ENCODE measurements around the gene NCKIPSD.
A peak's percentile ranks its signal among the peaks of the same experiment; 100 is the strongest.

The NCKIPSD gene

DNA sequence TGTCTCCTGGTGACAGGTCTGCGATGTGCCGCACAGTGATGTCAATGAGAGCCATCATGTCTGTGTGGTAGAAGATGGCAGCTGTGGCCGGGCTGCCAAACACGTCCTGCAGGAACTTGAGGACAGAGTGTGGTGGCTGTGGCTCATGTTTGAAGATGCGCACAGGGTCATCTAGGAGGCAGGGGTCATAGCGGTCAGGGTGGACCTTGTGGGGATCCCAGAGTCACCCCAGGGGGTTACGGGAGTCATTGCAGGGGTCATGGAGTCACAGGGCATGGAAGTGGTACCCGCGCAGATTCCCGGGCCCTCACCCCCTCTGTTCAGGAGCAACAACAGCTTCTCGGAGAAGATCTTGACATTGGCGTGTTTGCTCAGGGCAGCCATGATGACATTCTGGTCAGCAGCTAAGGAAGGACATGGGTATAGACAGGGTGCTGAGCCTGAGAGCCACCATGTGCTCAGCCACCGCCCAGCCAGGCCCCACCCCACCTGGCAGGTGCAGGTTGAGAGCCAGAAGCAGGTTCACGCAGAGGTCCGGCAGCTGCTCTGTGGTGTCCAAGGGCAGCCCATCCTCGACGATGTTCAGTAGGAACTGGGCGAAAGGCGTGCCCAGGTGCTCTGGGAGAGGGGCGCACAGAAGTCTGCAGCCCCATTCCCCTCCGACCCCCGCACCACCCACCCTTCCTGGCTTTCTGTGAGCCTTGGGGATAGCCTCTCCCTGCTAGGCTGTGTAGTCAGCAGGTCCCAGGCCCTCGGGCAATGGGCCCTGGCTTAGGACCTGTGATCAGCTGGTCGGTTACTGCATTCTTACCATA is 6.9 kb downstream of the NCKIPSD start:
- no peak for DNase-seq (ENCODE audit: low spot score)

DNA sequence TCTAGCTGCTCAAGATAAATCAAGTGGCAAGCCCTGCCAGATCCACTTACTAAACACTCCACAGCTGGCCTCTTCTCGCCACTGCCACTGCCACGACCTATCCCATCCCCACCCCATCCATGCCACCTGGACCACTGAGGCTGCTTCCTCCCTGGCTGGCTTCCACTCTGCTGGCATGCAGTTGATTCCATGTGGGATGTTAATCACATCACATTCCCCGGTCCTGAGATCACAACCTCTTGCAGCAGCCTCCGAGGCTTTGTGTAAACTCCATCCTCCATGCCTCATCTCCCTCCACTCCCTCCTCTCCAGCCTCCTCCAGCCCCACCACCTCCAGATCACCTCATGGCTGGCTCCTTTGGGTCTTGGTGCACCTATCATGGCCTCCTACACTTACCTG is 7.7 kb downstream of the NCKIPSD start:
- DNase-seq (ENCODE audit: low spot score): peak; percentile 37

DNA sequence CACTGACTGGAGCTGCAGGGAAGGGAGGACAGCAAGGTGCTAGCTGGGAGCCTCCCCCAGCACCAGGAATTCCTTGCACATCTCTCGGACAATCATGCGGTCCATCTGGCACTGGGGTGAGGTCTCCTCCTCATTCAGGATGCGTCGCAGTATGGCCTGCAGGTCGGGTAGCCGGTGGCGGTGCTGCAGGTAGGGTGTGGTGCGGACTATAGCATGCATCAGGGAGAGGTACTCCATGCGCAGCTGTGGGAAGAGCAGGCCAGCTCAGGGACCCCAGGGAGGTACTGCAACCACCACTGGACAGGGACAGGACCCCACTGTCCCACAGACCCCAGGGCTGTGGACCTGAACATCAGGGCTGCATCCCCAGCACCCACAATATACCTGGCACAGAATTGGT is 11.2 kb downstream of the NCKIPSD start:
- DNase-seq (ENCODE audit: low spot score): no peak

DNA sequence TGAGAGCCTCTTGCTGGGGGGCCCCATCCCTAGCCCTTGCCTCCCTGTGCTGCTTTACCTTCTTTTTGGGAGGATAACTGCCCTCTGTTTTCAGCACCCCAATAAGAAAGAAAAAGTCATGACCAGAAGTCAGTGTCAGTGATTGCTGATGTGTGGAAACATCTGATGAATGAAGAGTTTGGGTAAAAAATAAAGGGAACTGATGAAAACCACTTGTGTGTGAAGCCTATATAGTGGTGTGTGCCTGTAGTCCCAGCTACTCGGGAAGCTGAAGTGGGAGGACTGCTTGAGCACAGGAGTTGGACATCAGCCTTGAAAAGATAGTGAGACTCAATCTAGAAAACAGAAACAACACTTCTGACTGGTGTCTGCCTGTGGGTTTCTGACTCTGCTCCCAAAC is 13.2 kb downstream of the NCKIPSD start:
- no peak for DNase-seq (ENCODE audit: low spot score)

DNA sequence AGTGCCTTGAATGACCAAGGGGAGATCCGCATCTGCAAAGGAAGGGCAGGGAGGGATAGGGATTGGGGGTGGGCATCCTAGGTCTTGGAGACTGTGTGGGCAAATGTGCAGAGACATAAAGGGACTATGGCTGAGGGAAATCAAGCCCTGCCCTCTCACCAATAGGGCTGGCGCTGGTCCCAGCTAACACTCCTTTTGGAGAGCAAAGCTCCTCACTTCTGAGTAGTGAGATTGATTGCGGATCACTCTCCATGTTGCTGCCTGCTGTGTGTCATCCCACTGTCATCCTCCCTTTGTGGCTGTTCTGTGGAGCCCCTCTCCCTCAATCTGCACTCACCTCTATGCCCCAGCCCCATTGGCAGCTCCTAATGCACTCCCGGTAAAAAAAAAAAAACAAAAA is 20.8 kb downstream of the NCKIPSD start:
- no peak for DNase-seq (ENCODE audit: low spot score)

DNA sequence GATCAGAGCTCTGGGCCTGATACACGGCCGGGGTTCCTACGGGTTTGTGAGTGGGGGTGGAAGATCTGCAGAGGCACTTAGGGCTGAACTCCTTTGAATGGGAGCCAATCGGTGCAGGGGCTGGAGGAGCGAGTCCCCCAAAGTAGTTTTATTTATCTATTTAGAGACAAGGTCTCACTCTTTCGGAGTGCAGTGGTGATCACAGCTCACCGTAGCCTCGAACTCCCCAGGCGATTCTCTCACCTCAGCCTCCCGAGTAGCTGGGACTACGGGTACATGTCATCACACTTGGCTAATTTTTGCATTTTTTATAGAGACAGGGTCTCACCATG is 21.4 kb downstream of the NCKIPSD start:
- DNase-seq (ENCODE audit: low spot score): no peak

DNA sequence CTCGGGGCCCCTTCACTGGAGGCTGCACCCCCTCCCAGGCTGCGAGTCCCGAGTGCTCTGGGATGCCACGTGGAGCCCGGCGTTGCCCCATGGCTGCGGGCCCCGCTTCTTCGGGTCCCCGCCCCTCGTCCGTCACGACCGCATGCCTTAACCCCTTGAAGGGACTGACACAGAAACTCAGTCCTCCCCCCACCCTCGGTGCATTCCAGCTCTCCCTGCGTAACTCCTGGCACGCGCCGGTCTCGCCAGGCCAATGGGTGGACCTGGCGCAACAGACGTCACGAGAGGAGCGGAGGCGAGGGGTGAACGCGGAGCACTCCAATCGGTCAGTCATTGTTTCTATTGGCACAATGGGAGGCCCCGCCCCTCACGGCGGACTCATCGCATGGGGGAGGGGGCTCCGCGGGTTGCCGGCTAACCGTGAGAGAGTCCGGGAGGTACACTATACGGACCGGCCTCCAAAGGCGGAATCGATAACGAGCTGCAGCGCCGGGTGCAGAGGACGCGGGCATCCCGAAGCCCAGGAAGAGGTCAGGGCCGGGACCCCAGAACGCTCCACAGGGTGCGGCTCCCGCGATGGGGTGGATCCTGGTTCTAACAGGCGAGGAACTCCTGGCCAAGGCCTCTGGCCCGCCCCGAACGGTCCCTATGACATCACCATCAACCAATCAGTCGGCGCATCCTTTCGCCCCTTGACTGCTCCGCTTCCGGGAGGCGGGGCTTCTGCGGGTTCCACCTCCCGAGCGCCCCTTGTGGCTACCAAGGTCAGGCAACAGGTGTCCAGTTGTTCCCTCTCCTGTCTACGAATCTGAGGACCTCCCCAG is 22.0 kb downstream of the NCKIPSD start:
- peak; percentile 99 for DNase-seq (ENCODE audit: low spot score)

DNA sequence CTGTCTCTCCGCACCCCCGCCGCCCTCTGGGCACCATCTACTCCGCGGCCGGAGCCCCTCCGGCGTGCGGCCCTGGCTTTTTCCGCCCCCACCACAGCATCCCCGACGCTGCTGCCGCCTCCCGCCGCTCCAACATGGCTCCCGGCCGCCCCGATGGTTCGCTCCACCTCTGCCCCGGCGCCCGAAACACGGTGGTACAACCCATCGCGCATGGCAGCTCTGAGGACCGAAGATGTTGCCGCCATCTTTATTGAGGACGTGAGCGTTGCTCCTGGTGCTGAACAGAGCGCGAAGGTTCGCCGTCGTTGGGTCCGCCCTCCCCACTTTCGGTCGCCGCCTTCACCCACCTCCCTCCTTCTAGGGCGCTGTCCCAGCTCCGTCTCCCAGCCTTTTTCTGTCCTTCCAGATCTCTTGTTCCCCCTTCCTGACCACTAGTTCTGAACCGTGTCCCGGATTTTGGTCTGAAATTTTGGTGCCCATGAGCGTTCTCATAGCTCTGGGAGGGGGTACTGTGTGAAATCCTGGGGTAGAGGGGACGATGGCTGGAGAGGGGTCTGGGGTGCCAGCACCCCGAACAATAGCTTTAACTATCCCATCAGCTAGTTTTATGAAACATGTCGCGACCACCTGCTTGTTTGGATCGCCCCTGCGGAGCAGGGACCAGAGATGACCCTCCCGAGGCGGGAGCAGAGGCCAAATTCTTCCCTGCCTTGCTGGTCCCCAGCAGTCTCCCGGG is 22.8 kb downstream of the NCKIPSD start, which contains the start of gene CELSR3:
Gene CELSR3 (minus strand): TSS at position 134 of the 736 bp plus-strand sequence. CDS start 252 bp downstream, outside the sequence.
- peak; percentile 88 for DNase-seq (ENCODE audit: low spot score)

DNA sequence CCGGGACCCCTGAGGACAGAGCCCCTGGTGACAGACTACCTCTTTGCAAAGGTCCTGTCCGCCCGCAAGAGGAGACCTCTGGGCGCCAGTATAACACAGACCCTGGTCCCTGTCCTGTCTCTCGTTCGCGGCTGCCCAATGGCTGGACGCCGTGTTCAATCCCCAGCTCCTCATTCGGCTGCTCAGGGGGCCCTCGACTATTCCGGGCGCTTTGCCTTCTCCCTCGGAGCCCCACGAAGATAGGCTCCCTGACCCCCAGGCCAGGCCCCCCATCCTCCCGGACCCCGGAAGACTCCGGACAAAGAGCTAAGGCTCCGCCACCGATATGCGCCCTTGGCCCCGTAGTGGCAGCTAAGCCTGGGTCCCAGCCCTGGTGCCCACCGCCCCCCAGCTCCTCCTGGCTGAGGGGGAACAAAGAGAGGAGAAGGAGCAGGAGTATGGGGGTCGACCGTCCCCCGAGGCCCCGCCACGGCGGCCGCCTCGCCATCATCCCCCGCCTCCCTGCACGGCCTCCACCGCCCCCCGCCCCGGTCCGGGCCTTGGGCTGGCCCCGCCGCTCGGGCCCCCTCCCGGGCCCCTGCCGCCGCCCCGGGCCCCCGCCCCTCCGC is 23.5 kb downstream of the NCKIPSD start:
- no peak for DNase-seq (ENCODE audit: low spot score)

DNA sequence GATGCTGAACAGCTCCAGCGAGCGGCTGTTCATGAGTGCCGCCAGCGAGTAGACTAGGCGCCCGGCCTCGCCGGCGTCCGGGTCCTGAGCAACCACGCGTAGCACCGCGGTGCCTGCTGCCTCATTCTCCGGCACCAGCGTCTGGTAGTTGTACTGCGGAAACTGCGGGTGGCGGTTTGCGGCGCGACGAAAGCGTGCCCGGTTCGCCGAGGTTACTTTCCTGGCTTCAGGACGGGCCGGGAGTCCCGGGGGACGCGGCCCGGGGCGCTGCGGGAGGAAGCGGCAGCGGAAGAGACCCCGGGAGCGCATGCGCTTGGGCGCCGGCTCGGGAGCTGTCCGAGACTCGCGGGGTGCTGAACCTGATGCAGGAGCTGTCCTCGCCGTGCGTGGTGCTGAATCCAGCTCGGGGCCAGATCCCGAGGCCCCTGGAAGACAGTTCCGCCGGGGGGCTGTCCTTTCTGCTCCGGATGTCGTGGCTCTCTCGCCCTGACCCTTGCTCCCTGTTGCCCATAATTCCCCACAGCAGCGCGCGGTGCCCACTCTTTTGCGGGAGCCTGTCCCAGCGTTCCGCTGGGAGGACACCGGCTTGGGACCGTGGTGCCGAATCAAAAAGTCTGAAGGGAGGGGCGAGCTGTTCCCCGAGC is 24.1 kb downstream of the NCKIPSD start:
- DNase-seq (ENCODE audit: low spot score): peak; percentile 93

DNA sequence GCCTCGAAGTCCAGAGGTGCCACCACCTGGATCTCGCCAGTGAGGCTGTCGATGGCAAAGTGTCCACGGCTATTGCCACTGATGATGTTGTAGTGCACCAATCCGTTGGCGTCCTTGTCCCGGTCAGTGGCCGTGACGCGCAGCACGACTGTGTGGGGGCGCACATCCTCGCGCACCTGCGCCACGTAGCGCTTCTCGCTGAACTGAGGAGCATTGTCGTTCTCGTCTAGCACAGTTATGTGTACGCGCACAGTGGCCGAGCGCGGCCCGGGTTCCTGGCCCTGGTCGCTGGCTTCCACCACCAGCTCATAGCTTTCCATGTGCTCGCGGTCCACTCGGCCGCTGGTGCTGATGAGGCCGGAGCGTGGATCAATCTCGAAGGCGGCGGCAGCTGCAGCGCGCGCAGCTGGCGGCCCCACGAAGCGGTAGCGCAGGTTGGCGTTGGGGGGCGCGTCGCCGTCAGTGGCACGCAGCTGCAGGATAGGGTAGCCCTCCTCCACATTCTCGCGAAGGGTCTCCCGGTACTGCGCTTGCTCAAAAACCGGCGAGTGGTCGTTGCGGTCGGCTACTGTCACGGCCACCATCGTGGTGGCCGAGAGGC is 24.8 kb downstream of the NCKIPSD start:
- no peak for DNase-seq (ENCODE audit: low spot score)

DNA sequence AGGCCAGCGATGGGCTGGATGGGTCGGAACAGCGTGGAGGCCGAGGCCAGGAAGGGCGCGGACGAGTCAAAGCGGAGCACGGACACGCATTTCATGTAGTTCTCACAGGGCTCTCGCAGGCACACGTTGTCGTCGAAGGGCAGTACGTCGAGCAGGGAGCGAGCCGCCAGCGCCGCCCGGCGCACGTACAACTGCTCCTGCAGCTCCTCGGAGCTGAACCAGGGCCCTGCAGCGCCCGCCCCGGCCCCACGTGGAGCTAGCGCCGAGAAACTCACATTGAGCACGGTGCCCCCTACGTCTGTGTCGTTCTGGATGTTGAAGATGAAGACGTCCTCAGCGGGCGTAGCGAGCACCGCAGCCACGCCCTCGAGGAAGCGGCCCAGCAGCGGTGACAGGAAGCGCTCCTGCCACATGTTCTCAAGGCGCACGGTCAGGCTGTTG is 28.9 kb downstream of the NCKIPSD start:
- DNase-seq (ENCODE audit: low spot score): no peak

DNA sequence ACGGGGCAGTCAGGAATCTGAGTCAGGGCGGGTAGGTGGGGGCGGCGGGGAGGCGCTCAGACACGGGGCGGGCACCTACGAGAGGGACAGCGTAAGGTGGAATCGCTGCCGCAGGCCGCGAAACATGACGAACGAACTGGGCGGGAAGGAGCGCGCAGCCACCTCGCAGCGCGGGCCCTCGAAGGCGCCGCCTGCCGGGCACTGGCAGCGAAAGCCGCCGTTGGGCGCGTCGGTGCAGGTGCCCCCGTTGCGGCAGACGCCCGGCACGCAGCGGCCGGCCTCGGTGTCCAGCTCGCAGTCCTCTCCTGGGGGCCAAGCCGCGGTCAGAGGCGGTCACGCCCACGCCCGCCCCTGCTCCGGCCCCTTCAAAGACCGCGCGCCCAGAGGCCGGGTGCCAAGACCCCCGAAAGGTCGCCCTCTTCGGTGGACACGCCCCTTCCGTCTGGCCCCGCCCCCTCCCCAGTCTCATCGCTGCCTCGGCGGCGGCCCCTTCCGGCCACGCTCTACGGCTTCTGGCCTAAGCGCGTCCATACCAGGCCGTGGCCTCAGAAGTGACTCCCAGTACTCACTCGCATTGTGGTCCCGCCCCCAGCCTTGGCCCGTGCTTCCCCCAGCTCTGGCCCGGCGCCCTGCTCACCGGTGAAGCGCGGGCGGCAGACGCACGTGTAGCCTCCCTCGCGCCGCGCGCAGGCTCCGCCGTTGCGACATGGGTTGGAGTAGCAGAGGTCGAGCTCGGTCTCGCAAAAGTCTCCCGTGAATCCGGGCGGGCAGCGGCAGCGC is 29.5 kb downstream of the NCKIPSD start:
- DNase-seq (ENCODE audit: low spot score): peak; percentile 91

DNA sequence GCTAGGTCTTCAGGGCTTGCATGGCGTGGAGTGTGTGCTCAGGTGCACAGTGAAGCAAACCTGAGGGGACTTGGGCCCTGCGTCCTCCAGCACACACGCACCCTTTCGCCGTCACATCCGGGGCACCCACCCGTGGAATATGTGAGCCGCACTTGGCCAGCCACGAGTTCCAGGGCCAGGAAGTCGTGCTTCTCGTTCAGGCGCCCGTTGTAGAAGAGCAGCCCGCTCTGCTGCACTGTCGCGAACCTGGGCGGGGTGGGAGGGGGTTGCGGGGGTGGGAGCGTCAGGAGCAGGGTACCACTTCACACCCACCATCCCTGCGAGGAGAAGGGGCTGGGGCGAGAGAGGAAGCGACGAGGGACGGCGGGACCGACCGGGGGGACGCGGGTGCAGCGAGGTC is 30.1 kb downstream of the NCKIPSD start:
- DNase-seq (ENCODE audit: low spot score): peak; percentile 27

DNA sequence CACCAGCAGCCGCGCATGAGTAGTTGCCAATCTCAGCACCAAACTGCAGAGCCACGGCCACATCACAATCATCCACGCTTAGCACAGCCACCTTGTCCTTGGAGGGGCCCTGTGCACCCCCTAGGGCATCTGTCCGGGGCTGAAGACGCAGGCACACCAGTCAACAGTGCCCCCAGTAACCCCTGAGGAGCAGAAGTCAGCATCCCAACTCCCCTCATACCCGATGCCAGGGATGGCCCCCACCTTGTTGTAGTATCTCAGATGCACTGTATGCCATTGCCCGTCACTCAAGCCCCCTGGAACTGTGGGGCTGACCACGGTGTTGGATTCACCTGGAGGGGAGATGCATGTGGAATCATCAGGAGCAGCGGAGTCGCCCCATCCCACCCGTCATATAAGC is 30.7 kb downstream of the NCKIPSD start:
- DNase-seq (ENCODE audit: low spot score): no peak

DNA sequence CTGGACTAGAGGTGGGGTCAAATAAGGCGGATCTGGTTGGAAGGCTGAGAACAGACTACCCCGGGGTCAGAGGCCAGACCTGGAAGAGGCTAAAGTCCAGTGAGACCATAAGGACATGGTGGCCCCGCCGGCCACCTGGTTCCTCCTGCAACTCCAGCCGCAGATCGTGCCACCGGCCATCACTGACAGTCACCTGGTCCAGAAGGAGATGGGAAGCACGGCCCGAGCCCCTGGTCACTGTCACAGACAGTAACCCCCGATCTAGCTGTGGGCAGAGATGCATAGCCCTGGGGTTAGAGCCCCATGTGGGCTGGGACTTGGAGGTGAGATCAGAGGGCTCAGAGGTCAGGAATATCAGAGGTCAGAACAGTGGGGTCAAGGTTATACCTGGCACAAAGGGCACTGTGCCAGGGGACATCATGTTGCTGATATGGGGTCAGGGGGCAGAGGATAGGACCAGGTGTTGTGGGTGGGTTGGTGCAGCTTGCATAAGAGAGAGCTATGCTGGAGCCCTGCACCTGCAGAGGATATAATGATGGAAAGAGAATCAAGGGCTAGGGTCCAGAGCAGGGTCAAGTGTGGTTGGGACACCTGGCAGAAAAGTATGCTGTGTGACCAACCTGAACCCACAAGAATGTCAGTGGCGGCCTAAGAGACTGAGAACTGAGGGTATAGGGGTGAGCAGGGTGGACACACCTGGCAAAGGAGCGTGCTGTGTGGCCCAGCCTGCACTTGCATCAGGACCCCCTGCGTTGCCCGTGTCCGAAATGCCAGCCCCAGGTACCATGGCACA is 32.6 kb downstream of the NCKIPSD start:
- DNase-seq (ENCODE audit: low spot score): no peak

DNA sequence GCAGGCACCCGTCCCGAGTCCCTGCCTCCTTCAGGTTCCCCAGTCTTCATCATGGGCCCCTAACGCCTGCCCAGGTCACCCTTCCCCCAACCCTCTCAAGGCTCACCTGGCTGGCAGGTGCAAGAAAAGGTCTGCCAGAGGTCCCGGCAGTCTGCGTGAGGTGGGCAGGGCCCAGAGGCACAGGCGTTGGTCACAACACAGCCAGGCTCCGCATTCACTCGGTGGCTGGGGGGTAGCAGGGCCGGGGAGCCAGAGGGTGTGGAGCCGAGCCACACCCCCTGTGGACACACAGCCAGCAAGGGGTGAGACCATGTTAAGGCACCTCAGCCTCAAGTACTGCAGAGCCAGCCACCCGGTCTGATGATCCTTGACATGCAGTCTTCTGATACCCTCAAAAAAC is 33.9 kb downstream of the NCKIPSD start:
- no peak for DNase-seq (ENCODE audit: low spot score)

DNA sequence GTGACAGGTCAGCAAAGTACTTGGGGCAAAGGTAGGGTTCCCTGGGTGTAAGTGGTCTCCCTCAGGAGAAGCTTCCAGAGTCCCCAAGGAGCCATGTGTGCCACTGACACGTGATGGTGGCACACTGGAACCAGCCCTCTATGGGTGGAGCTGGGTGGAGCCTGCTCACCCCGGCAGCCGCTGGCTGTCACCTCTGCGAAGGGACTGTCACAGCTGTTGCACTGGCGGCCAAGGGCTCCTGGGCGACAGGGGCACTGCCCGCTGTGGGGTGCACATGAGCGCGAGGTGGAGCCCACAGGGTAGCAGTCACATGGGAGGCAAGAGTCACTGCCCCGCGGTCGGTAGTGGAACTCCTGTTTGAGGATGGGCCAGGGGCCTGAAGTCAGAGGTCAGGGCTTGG is 35.0 kb downstream of the NCKIPSD start:
- no peak for DNase-seq (ENCODE audit: low spot score)

DNA sequence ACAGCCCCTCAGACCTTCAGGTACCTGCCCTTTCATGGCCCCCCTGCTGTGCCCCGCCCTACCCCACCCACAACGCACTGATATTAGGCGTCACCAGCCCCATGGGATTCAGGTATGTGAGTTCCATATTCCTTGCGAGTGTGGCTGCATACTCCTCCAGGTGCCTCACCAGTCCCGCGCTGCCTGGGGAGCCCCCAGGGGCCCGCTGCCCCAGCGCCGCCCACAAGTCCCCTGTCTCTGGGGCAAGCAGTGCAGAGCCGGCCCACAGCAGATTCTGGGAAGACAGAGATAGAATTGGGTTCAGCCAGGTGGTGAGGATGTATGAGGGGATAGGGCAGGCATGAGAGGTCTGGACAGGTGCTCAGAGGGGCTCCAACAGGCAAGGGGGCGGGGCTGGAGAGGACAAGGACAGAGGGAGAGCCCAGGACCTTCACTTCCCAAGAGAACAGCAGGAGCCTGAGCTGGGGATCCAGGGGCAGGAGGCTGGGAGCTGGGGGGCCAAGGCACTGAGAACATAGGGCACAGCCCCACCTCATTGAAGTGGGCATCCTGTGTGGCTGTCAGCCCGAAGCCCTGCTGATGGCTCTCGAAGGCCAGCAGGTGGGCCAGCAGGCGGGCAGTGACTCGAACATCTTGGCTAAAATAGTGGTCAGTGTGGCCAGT is 37.4 kb downstream of the NCKIPSD start:
- no peak for DNase-seq (ENCODE audit: low spot score)
